Neural cell (in vitro differentiated cells): ENCODE data around the gene PPFIA3. TPM values are rescaled to one million over a fixed set of nuclear protein-coding genes. Genes with fewer than 3 reads are reported as not detected.

Experiments used
- H2AFZ ChIP-seq: fragments of 200-600, 300-800 bp; sonication (generic), shearing (Covaris generic); 2 replicates; pipeline ENCODE4 v1.6.0; 2014; ENCODE audit warnings: low read depth, mild to moderate bottlenecking, antibody characterized with exemption, low read length, moderate library complexity
- H3F3A ChIP-seq: fragments of 200-600 bp; shearing (Covaris generic); 2 replicates; pipeline ENCODE4 v1.6.1; 2016; ENCODE audit warnings: mild to moderate bottlenecking, moderate library complexity, mixed read lengths, antibody characterized with exemption, low read length; ENCODE audit not compliant: insufficient read depth, poor library complexity, severe bottlenecking
- H3K27ac ChIP-seq: fragments of 200-600, 300-800 bp; sonication (generic), shearing (Covaris generic); 2 replicates; pipeline ENCODE4 v1.5.1; 2014; ENCODE audit warnings: mild to moderate bottlenecking, low read length, moderate library complexity
- H3K27me3 ChIP-seq: fragments of 300-800, 200-600 bp; sonication (generic), shearing (Covaris generic); 2 replicates; pipeline ENCODE4 v1.6.0; 2014; ENCODE audit warnings: mild to moderate bottlenecking, low read depth, low read length, moderate library complexity; ENCODE audit not compliant: insufficient read depth
- H3K36me3 ChIP-seq: fragments of 300-800, 200-600 bp; sonication (generic), shearing (Covaris generic); 2 replicates; pipeline ENCODE4 v1.5.1; 2014; ENCODE audit warnings: mild to moderate bottlenecking, antibody characterized with exemption, low read length, moderate library complexity; ENCODE audit not compliant: insufficient read depth
- H3K4me2 ChIP-seq: fragments of 300-800, 200-600 bp; sonication (generic), shearing (Covaris generic); 2 replicates; pipeline ENCODE4 v1.6.0; 2014; ENCODE audit warnings: mild to moderate bottlenecking, low read length
- H3K4me3 ChIP-seq: fragments of 300-800, 200-600 bp; sonication (generic), shearing (Covaris generic); 2 replicates; pipeline ENCODE4 v1.5.1; 2014; ENCODE audit warnings: mild to moderate bottlenecking, low read length, moderate library complexity
- H3K79me2 ChIP-seq: fragments of 200-600 bp; shearing (Covaris generic); replicated peaks from 2 replicates; pipeline ENCODE4 v1.6.0; 2014; ENCODE audit warnings: mild to moderate bottlenecking, low read length, moderate library complexity; ENCODE audit not compliant: insufficient read depth
- H3K9ac ChIP-seq: fragments of 300-800, 200-600 bp; sonication (generic), shearing (Covaris generic); 2 replicates; pipeline ENCODE4 v1.6.1; 2016; ENCODE audit warnings: mild to moderate bottlenecking, low read length, mixed read lengths
- H3K9me2 ChIP-seq: fragments of 200-600 bp; shearing (Covaris generic); 2 replicates; pipeline ENCODE4 v1.6.1; 2016; ENCODE audit warnings: mild to moderate bottlenecking, low read length, mixed read lengths; ENCODE audit not compliant: insufficient read depth
- H3K9me3 ChIP-seq: fragments of 200-600, 300-800 bp; sonication (generic), shearing (Covaris generic); 2 replicates; pipeline ENCODE4 v1.6.1; 2016; ENCODE audit warnings: mild to moderate bottlenecking, mixed run types, low read length, moderate library complexity, mixed read lengths
- H4K20me1 ChIP-seq: fragments of 200-600 bp; shearing (Covaris generic); 2 replicates; pipeline ENCODE4 v1.6.1; 2016; ENCODE audit warnings: mild to moderate bottlenecking, mixed run types; ENCODE audit not compliant: insufficient read depth
- CTCF ChIP-seq: fragments of 450-650 bp; IDR thresholded peaks from 2 replicates; pipeline ENCODE4 v1.5.1; 2014; ENCODE audit warnings: antibody characterized with exemption, mild to moderate bottlenecking, moderate library complexity; ENCODE audit not compliant: poor library complexity, severe bottlenecking
- EP300 ChIP-seq: fragments of 450-650 bp; conservative IDR thresholded peaks from 2 replicates; pipeline ENCODE4 v1.6.1; 2014; ENCODE audit warnings: antibody characterized with exemption, mild to moderate bottlenecking, moderate library complexity; ENCODE audit not compliant: poor library complexity, severe bottlenecking
- EZH2 ChIP-seq: fragments of 200-600, 300-800 bp; shearing (Covaris generic), sonication (generic); IDR thresholded peaks from 2 replicates; pipeline ENCODE4 v1.6.1; 2014; ENCODE audit warnings: antibody characterized with exemption, low read length, borderline replicate concordance, mild to moderate bottlenecking; ENCODE audit not compliant: insufficient read depth, poor library complexity, severe bottlenecking
- MXI1 ChIP-seq: fragments of 450-650 bp; conservative IDR thresholded peaks from 2 replicates; pipeline ENCODE4 v1.6.1; 2014; ENCODE audit warnings: antibody characterized with exemption, mild to moderate bottlenecking; ENCODE audit not compliant: poor library complexity, severe bottlenecking
- POLR2AphosphoS5 ChIP-seq: IDR thresholded peaks from 2 replicates; pipeline ENCODE4 v1.6.1; 2012
- RAD21 ChIP-seq: fragments of 450-650 bp; conservative IDR thresholded peaks from 2 replicates; pipeline ENCODE4 v1.6.1; 2014; ENCODE audit warnings: antibody characterized with exemption, mild to moderate bottlenecking, moderate library complexity
- REST ChIP-seq: IDR thresholded peaks from 2 replicates; pipeline ENCODE4 v1.6.1; 2012; ENCODE audit warnings: borderline replicate concordance
- SMC3 ChIP-seq: fragments of 450-650 bp; conservative IDR thresholded peaks from 2 replicates; pipeline ENCODE4 v1.6.1; 2014; ENCODE audit warnings: antibody characterized with exemption, mild to moderate bottlenecking, moderate library complexity; ENCODE audit not compliant: poor library complexity
- TAF1 ChIP-seq: IDR thresholded peaks from 2 replicates; pipeline ENCODE4 v1.6.1; 2012; ENCODE audit warnings: low read depth
- polyA plus RNA-seq: library from polyadenylated mRNA; depleted of rRNA; stranded (reverse); fragments of >200 nt; gene quantifications from 2 replicates; pipeline ENCODE4 v1.2.3, GENCODE V29; 2014

The PPFIA3 gene
- polyA plus RNA-seq, 1 donor from 2014 or later: 80.7 TPM

- peak overlapping the region; percentile 42 for H3K27ac ChIP-seq
- peak overlapping the region; percentile 50 for H3K9ac ChIP-seq
- no peaks in the 10 kb centered on the region for H3K9me2 ChIP-seq
Measured at GRCh38 chr19:49127674-49128544, 8.6 kb downstream of the PPFIA3 start.

GRCh38 chr19:49128545-49129237 lies 9.3 kb downstream of the PPFIA3 start:
- peak overlapping the region; percentile 62 for H3K4me3 ChIP-seq
- no peaks in the 10 kb centered on the region for H4K20me1 ChIP-seq
- no peaks in the 10 kb centered on the region for H3K27me3 ChIP-seq
- no peak overlapping the region for H2AFZ ChIP-seq
- no peak overlapping the region for H3K27ac ChIP-seq
- no peaks in the 10 kb centered on the region for H3F3A ChIP-seq
- no peak for TF ChIP-seq TAF1
- no peak for TF ChIP-seq EP300
- no peaks in the 10 kb centered on the region for H3K79me2 ChIP-seq
- no peak overlapping the region for H3K9ac ChIP-seq
- H3K36me3 ChIP-seq: peaks cover under 1% of the 10 kb centered on the region
- H3K9me2 ChIP-seq: no peaks in the 10 kb centered on the region
- H3K9me3 ChIP-seq: no peaks in the 10 kb centered on the region
- H3K4me2 ChIP-seq: no peak overlapping the region

More at GRCh38 chr19:49127674-49128544, 8.6 kb downstream of the PPFIA3 start:
- Histone ChIP-seq H3F3A (no peaks in the 10 kb centered on the region), H3K79me2 (no peaks in the 10 kb centered on the region), H3K27me3 (no peaks in the 10 kb centered on the region), H3K9me3 (no peaks in the 10 kb centered on the region), H3K4me3 (peak overlapping the region; percentile 62), H2AFZ (no peak overlapping the region), H3K4me2 (peak overlapping the region; percentile 45), H3K36me3 (no peaks in the 10 kb centered on the region), H4K20me1 (no peaks in the 10 kb centered on the region)
- TF ChIP-seq CTCF: peak; percentile 46
- TF ChIP-seq MXI1: peak; percentile 25
- no peak for TF ChIP-seq POLR2AphosphoS5
- peak; percentile 30 for TF ChIP-seq SMC3
- TF ChIP-seq EP300: peak; percentile 23
- no peak for TF ChIP-seq RAD21

GRCh38 chr19:49129238-49129583 lies 9.9 kb downstream of the PPFIA3 start:
- no peak overlapping the region for H3K4me2 ChIP-seq
- H2AFZ ChIP-seq: no peak overlapping the region
- H3K27ac ChIP-seq: no peak overlapping the region
- no peaks in the 10 kb centered on the region for H3K9me3 ChIP-seq
- H3K9me2 ChIP-seq: no peaks in the 10 kb centered on the region
- H3K79me2 ChIP-seq: no peaks in the 10 kb centered on the region
- H4K20me1 ChIP-seq: no peaks in the 10 kb centered on the region
- H3K36me3 ChIP-seq: peaks cover 6% of the 10 kb centered on the region
- no peaks in the 10 kb centered on the region for H3F3A ChIP-seq
- no peak overlapping the region for H3K9ac ChIP-seq
- TF ChIP-seq POLR2AphosphoS5: no peak
- no peak for TF ChIP-seq MXI1
- TF ChIP-seq TAF1: no peak
- TF ChIP-seq CTCF: no peak
- no peak for TF ChIP-seq REST
- TF ChIP-seq SMC3: no peak
- no peak for TF ChIP-seq RAD21
- TF ChIP-seq EZH2: no peak
- TF ChIP-seq EP300: no peak
- no peak overlapping the region for H3K4me3 ChIP-seq
- no peaks in the 10 kb centered on the region for H3K27me3 ChIP-seq
